Stimulated activated CD8-positive, alpha-beta memory T cell treated with anti-CD3 and anti-CD28 coated beads, Interleukin-2, amount 100 ng/mL, for 1 hour (primary cell): ENCODE data around the gene WDFY3.

Experiments
- DNase-seq, 2 donors: peaks; one replicate each; pipeline ENCODE4 v3.0.0-alpha.2; 2020; ENCODE audit warnings: low read depth in 2 of 2

WDFY3 gene

DNA sequence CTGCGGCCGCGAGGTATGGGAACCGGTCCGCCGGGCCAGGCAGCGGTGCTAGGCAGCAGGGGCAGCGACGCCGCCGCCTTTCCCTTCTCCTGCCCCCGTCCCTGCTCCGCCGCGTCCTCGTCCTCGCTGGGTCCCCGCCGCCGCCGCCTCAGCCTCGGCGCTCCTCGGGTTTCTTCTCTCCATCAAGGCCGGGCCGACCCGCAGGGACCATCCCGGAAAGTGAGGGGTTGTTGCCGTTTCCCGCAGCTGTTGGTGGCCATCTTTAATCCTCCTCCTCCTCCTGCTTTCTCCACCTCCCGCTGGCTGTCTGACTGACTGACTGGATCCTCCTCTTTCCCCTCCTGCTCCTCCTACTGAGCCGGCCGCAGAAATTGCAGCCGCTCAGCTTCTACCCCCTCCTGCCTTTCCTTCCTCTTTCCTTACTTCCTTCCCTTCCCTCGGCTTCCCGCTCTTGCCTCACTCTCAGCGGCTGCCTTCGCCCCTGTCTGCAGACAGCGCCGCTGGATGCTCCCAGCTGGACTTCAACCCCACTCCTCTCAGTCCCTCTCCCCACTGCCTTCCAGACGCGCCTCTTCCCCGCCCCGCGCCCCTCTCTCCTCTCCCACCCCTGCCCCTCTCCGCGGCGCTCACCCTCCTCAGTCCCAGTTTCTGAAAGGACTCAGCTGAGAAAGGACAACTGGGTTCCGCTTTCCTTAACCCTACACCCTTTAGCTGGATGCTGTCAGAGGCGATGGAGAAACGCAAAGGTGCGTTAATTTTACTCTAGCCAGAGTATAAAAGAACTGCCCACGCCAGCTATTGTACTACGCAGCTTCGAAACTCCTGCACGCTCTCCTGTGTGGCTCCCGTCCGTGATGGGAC, at the start of gene WDFY3:
Gene WDFY3 (minus strand): TSS at position 309 of the 861 bp plus-strand sequence. CDS start 106,099 bp downstream, outside the sequence.
- DNase-seq = no peak

- no peak for DNase-seq
Observed at GRCh38 chr4:85005865-85006377, 39.4 kb upstream of the WDFY3 start.

DNA sequence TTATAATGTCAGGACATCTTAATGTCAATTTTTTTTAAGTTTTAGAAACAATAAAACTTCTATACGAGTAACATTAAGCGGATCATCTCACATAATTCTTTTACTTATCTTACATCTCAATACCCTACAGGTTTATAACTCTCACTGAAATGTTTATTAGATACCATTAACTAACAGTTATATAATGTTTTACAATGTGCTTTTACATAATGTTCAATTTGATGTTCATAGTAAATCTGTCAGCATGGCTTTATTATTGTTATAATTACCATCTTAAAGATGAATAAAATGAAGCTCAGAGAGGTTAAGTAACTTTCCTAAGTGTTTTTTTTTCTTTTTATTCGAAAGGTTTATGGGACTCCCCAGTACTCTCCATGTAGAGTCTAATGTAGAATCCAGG, 33.9 kb upstream of the WDFY3 start:
- no peak for DNase-seq

DNA sequence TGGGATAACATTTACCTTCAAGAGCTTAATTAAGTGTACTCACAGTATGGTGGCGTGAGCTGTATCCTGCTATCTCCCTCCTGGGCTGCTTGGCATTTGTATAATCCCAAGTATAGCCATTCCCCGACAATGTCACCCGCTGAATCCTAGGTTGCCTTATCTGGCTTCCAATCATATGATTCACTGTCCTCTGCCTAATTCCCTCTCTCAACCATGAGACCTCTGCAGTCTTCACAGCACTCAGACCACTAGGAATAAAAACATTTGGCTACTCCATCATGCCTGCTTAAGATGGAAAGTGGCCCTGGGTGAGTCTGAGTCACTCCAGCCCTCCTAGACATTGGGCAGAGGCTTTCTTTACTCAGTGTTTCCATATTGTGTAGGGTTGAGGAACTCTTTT, 28.9 kb upstream of the WDFY3 start:
- no peak for DNase-seq

DNA sequence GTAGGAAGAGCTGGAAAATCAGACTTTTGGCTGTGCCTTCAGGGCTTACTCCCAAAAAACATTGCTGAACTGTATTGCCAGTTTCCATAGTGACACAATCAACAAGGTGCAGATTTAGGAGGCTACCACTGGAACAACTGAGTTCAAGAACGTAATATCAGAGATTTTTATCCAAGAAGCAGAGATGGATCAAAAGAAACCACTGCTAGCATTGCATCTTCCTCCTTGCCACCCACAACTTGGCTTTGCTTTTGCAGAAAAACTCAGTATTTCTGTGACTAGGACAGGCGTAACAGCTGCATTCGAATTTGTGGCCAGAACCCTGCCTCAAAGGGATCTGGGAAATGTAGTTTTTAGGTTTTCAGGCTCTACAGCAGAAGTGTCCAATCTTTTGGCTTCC, 27.8 kb upstream of the WDFY3 start:
- DNase-seq = no peak

DNA sequence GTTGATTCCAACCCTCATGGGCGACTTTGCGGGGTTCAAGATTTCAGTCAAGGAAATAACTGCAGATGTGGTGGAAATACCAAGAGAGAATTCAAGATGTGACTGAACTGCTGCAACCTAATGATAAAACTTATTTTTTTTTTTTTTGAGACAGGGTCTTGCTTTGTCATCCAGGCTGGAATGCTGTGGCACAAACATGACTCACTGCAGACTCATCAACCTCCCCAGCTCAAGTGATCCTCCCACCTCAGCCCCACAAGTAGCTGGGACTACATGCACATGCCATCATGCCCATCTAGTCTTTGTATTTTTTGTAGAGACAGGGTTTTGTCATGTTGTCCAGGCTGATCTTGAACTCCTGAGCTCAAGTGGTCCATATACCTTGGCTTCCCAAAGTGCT, 19.5 kb upstream of the WDFY3 start:
- no peak for DNase-seq

DNA sequence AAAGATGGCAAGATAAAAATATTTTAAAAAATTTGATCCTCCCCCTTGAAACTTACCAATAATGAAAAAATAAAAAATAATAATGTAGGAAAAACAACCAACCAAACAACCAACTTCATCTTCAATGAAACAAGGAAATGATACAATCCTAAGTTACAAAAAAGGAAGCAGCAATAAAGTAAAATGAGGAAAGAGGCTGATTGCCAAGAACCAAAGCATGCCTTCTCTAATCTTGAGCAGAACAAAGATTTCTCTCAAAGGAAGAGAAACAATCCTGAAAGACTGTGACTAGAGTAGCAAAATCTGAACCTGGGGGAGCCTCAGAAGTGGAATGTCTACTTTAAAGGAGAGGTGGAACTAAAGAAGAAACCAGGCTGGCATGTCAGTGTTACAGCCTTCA, 10.9 kb upstream of the WDFY3 start:
- no peak for DNase-seq

DNA sequence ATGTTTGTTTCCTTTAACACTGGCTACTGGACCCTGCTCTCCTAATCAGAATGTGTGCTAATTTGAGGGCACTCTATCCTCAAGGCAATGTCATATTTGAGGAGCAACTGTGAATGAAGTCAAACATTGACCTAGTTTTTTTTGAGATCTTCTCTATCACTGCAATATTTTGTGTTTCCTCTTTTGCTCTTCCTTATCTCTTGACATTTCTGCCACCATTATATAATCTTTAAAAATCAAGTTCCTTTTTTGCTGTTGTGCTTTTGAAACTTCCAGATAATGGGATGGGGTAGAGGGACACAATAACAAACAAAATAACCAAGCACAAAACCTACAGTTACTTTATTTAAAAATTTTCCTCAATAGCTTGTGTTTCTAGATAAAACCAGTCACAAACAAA, 7.4 kb upstream of the WDFY3 start:
- no peak for DNase-seq

- DNase-seq = no peak
Observed at GRCh38 chr4:84971319-84971932, 4.9 kb upstream of the WDFY3 start.

DNA sequence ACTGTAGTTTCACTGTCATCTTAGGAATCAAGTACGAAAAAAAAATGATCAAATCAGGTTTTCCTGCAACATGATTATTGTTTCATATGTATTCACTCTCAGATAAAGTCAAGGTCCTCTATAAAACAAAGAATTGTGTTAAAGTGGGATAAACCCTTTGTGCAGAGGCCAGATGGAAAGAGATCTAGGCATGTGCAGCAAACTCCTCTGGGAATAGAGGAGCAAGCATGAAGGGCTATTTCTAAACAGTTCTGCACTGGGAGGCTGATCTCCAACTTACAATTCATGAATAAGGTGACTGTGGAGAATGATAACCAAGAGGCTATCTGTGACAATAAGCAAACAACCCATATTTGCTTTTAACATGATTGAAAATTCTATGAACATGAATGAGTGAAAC, 2.4 kb upstream of the WDFY3 start:
- DNase-seq = no peak

DNA sequence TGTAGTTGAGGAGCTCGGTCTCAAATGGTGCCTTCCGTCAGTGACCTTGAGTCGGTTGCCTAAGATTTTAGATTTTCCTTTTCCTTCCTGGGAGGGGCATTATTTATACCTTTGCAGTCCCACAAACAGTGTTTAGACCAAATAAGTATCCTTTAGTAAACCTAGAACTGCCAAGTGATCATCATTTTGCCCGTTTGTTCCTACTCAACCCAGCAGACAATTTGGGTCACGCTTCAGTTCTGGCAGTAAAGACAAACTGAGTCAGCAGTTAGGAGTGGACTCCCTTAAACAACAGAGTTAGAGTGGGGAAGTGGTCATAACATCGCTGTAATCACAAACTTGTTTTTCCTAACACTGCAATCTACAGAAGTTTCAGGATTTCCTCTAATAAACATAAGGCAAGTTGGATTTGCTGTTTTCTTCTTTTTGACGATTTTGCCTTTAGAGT, 777 bp upstream of the WDFY3 start:
- no peak for DNase-seq

DNA sequence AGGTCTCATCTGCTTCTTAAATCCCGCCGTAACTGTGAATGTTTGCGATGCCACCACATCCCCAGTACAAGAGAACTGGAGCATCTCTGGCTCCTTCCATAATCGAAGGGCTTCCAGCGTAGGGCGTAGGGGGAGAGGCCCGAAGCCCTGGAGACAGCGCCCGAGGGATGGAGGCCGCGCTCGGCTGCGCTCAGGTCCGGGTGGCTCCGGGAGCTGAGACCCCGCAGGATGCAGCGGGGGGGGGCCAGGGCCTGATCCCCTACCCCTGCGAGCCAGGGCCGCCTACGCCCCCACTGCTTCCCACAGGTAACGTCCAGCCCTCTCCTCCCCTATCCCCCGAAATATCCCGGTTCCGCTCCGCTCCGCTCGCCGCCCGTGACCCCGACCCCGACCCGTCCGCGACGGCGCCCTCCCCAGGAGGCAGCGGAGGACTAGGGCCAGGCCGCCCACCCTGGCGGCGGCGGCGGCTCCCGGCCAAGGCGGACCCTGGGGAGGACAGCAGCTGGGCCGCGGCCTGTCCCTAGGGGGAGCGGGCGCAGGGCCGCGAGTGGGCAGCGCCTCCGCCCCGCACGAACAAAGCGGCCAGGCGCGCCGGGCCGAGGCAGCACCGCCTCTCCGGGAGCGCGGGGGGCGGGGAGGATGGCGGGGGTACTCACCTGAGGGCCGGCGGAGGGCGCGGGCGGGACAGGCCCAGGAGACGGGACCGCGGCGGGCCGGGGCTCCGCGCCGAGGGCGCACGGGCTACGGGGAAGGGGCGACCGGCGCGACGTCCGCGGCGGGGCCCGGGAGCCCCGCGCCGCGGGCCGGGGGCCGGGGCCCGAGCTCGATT, 723 bp downstream of the WDFY3 start:
- no peak for DNase-seq

DNA sequence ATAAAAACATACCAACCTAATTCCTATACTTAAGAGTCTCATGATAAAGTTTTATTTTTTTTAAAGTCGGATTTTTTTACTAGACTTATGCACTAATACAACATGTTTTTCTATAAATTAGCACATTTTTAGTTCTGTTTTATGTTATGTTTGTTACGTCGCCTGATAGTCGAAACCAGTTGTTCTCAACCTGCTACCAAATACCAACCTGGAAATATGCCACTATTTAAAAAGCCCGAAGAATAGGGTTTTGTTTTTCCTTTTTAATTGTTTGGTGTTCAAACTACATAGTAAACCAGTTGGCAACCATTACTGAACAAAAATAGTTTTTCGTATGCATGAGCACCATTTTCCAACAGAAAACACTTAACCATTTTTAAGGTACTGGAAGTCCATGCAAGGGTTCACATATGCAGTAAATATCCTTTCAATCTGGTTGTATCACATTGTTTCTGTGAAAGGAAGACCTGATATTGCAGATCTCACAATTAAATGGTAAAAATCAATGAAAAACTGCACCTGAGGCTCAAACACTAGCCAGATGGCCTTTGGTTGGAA, 1.4 kb downstream of the WDFY3 start:
- no peak for DNase-seq

- no peak for DNase-seq
Observed at GRCh38 chr4:84962102-84962501, 4.4 kb downstream of the WDFY3 start.

GRCh38 chr4:84958434-84958833, 8.1 kb downstream of the WDFY3 start:
- no peak for DNase-seq

DNA sequence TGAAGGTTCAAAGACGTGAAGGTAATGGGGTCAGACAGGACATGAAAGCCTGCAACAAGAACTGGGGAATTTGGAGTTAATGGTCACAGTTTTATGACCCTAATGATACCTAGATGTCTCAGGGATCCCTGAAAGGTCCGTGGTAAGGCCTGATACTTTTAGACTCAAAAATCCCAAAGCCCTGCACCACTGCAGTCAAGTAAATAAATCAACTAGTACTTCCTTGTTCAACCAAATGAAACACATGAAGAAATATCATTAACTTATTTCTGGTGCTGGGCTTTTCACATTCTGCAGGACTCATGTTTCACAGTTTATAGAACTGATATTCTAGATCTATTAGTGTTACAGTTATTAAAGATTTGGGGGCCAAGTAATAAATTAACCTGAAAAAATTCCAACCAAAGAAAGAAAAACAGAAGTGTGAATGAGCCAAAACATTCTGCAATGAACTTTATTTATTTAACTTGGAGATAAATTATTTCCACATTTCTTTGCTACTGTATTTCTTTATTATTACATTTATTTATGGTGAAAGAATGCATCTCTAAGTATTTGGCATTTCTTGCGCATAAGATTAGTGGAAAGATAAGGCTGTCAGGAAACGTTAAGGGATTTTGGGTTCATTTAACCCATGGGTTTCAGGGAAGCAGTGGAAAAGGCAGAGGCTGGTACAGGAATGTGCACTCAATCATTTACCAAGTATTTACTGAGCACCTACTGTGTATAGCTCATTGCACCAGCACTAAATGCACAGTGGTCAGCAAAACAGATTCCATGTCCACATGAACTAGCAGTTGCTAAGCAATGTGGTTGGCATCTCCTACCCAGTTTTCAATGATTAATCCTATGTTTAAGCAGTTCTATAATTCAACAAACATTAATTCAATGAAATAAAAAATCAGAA, 8.7 kb downstream of the WDFY3 start:
- DNase-seq = no peak

GRCh38 chr4:84956014-84956413, 10.5 kb downstream of the WDFY3 start:
- DNase-seq = no peak

- DNase-seq = no peak
Observed at GRCh38 chr4:84954982-84955567, 11.4 kb downstream of the WDFY3 start.

DNA sequence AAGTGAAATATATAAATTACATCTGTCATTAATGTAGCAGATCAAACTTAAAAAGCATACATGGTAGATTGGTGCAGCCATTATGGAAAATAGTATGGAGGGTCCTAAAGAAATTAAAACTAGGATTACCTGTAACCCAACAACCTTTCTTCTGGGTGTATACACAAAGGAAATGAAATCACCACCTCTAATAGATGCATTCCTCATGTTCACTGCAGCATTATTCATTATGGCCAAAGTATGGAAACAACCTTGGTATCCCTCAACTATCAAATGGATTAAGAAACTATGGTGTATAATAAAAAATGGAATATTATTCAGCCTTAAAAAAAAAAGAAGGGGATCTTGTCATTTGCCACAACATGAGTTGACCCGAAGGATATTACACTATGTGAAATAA, 13.7 kb downstream of the WDFY3 start:
- no peak for DNase-seq

DNA sequence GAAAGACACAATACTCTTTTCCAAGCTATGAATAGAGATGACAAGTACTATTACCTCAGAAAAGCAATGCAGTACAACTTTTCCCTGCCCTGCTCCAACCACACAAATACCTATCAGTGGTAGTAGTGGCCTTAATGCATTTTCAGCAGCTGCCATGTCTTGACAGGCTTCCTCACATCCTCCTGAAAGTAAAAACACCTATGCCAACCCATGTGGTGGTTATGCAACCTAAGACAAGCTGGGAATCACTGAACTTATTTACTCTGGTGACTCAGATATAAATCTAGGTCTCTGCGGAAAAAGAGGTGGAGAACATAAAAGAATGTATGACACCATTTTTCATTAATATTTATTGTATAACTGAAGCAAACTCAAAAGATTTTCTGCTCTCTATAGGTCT, 14.5 kb downstream of the WDFY3 start:
- DNase-seq = no peak
